Heart left ventricle (tissue), 16 donors: ENCODE measurements around the gene TAOK3. TPM values are rescaled to one million over a fixed set of nuclear protein-coding genes. Genes with fewer than 3 reads are reported as not detected.

ENCODE experiments used
- ATAC-seq, 4 donors: fragments of 200-7000 bp; cut with Tn5 transposase; one replicate each; pipeline ENCODE4 v1.9.1; 2020 to 2022; ENCODE audit warnings: moderate library complexity in 4 of 4, mild to moderate bottlenecking in 3 of 4, moderate number of reproducible peaks in 1 of 4
- DNase-seq, 5 donors: peaks; one replicate each; pipeline ENCODE4 v3.0.0-alpha.2; 2020
- H3K27ac ChIP-seq, 12 donors: fragments of 200-600 bp; sonication (generic) in 4 of 12; one replicate each; pipeline versions ENCODE4 v1.5.0 to v1.8.0; 2016 to 2022; ENCODE audit warnings: mild to moderate bottlenecking in 2 of 12
- H3K27me3 ChIP-seq, 9 donors: fragments of 200-600 bp; sonication (generic) in 2 of 9; one replicate each; pipeline versions ENCODE4 v1.5.1 to v1.8.0; 2016 to 2022; ENCODE audit warnings: mild to moderate bottlenecking in 3 of 9
- H3K36me3 ChIP-seq, 9 donors: fragments of 200-600 bp; sonication (generic) in 2 of 9; one replicate each; pipeline versions ENCODE4 v1.5.0 to v1.8.0; 2018 to 2022; ENCODE audit warnings: mild to moderate bottlenecking in 2 of 9
- H3K4me1 ChIP-seq, 12 donors: fragments of 200-600 bp; sonication (generic) in 4 of 12; one replicate each; pipeline versions ENCODE4 v1.5.0 to v1.8.0; 2016 to 2022; ENCODE audit warnings: mild to moderate bottlenecking in 3 of 12
- H3K4me3 ChIP-seq, 12 donors: fragments of 200-600 bp; sonication (generic) in 4 of 12; one replicate each; pipeline versions ENCODE4 v1.5.0 to v1.8.0; 2017 to 2022; ENCODE audit warnings: mild to moderate bottlenecking in 9 of 12, moderate library complexity in 4 of 12
- H3K9me3 ChIP-seq, 12 donors: fragments of 200-600 bp; sonication (generic) in 4 of 12; one replicate each; pipeline versions ENCODE4 v1.5.0 to v1.8.0; 2016 to 2022; ENCODE audit warnings: mild to moderate bottlenecking in 1 of 12
- POLR2A ChIP-seq, 2 donors: fragments of 450-650 bp; IDR thresholded peaks; one replicate each; pipeline ENCODE4 v1.6.1; 2017; ENCODE audit warnings: antibody characterized with exemption in 2 of 2, mild to moderate bottlenecking in 2 of 2, moderate library complexity in 2 of 2
- WGBS, 4 donors: extraction: QIAGEN DNeasy Blood & Tissue Kit in 2 of 4; methylation state at CpG; one replicate each; pipeline versions ENCODE4 v1.1.5 to v1.1.7; 2013 to 2018; 5-methylcytosine and 5-hydroxymethylcytosine counted together
- intact Hi-C, 10 donors: fragments of 100-400 bp; cut with DNase I; formaldehyde crosslinking; loops; one replicate each; pipeline versions ENCODE4 v1.11.1 to v1.14.2; 2022
- polyA plus RNA-seq, 2 donors: library from polyadenylated mRNA; stranded (reverse); fragments of 200-250 nt; gene quantifications; one replicate each; pipeline ENCODE4 v1.2.3, GENCODE V29; 2013
- total RNA-seq, 9 donors: library from RNA; depleted of rRNA in 2 of 9; stranded (reverse); fragments of >200 nt in 2 of 9; fragmentation: NEBNext Ultra II Directional in 3 of 9; extraction: Animal tissue kit (Norgen Biotek cat#: 25700) in 3 of 9; gene quantifications; one replicate each; pipeline versions ENCODE4 v1.1.0 to v1.2.4, GENCODE V29; 2016 to 2023
- TF ChIP-seq, protein P1 (sequence below), 12 donors: fragments of 200-600 bp; sonication (generic) in 4 of 12; IDR thresholded peaks; one replicate each; pipeline versions ENCODE4 v1.5.0 to v1.8.0; 2018 to 2022; ENCODE audit warnings: antibody characterized with exemption in 12 of 12, mild to moderate bottlenecking in 5 of 12
- donor health status: ischemic (EF 13 %, LVEDD 7.1; RV severe dilation, severe dysfunction).
- donor health status: healthy with polysubstance abuse.
- donor health status: DM: no; HTN: yes; CAD: no.
- donor health status: DM: no; HTN: no; CAD: no.
- donor health status: ischemic (EF 25% LVEDD 6.9; RV normal size, moderate dysfunction).
- donor health status: ischemic (EF 25% LVEDD 5.7; RV mildly dilated, moderate dysfunction).
- donor health status: healthy.
- donor health status: DM: yes; HTN: yes; CAD: no.
- donor health status: ischemic (EF 35%, LVEDD 5.7; RV mildly dilated, moderate dysfunction).
- donor health status: nonischemic (EF 11% LVEDD 7.7; RV severe dilation, severe dysfunction).
- donor health status: DM: yes; HTN: yes; CAD: no.
- donor health status: PGD.
- donor health status: ischemic (EF 29% LVEDD 5.4; RV normal size, mild dysfunction).
- donor health status: nonischemic (EF 23%, LVEDD 6.1; RV moderate dilation, normal function).

Gene TAOK3
- total and polyA plus RNA-seq, 11 donors = 11.8 to 26.6 (median 22.2) TPM

DNA sequence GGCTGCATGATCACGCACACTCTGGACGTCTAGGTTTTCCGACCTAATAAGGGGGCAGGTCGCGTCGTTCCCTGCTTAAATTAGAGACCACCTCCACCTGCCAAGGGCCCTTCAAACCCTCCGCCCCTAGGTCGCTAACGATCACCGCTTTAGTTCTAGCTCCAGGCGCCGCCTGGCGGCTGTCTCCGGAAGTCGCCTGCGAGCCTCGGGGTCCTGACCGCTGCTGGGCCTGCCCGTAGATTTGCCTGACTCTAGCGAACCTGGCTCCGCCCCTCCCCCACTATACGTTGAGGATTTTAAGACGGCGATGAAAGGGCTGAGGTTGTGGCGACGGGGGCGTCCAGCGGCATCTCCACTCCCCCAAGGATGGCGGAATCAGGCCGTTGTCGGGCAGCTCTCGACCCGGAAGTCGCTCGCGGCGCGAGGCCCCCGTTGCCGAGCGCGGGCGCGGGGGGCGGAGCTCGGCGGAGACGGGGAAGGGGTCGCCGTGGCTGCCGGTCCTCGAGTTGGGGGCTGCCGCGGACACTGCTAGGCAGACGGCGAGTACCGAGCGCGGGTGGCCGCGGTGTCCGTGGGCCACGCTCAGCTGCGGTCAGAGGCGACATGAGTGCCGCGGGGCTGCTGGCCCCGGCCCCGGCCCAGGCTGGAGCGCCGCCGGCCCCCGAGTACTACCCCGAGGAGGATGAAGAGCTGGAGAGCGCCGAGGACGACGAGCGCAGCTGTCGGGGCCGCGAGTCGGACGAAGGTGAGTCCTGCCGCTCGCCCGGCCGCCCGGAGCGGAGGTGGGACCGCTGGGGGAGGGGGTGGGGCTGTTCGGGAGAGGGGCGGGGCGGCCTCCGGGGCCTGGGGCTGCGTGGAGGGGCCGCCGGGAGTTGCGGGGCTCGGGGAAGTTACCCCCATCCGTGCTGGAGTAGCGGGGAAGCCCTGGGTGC lies 3.6 kb upstream of the TAOK3 start, which contains the start of gene SUDS3:
Gene SUDS3 (plus strand): TSS at position 467 of the 932 bp plus-strand sequence. CDS start 137 bp downstream, at position 604.
- Histone ChIP-seq H3K27me3 (no peaks in the 10 kb centered on the region), H3K36me3 (peaks cover 0 to 28% (median 22%) of the 10 kb centered on the region in 9 donors), H3K4me3 (peak within 1 kb of the TSS; percentile 85 to 100 (median 98)), H3K9me3 (no peaks in the 10 kb centered on the region), H3K27ac (peak within 1 kb of the TSS; percentile 85 to 98 (median 94)), H3K4me1 (peaks cover 0 to 55% (median 29%) of the 10 kb centered on the region in 12 donors)
- TF ChIP-seq, protein P1, sequence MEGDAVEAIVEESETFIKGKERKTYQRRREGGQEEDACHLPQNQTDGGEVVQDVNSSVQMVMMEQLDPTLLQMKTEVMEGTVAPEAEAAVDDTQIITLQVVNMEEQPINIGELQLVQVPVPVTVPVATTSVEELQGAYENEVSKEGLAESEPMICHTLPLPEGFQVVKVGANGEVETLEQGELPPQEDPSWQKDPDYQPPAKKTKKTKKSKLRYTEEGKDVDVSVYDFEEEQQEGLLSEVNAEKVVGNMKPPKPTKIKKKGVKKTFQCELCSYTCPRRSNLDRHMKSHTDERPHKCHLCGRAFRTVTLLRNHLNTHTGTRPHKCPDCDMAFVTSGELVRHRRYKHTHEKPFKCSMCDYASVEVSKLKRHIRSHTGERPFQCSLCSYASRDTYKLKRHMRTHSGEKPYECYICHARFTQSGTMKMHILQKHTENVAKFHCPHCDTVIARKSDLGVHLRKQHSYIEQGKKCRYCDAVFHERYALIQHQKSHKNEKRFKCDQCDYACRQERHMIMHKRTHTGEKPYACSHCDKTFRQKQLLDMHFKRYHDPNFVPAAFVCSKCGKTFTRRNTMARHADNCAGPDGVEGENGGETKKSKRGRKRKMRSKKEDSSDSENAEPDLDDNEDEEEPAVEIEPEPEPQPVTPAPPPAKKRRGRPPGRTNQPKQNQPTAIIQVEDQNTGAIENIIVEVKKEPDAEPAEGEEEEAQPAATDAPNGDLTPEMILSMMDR (IDR thresholded peaks at IDR 0.05) = peak; percentile 88 to 100 (median 97)
- TF ChIP-seq POLR2A (IDR thresholded peaks at IDR 0.05) = peak in 1 of 2 donors; percentile 64
- ATAC-seq = peak; percentile 8 to 49 (median 43)
- intact Hi-C loops = loop anchor here (1.0 to 10.0 kb wide), 10 partner anchors 194 to 504 kb away; partner anchors contain the start of gene WSB2 (in 2 of the 10)
- peak; percentile 90 to 96 (median 92) for DNase-seq
- 0% methylated on average over 38 to 102 of the region's 102 CpGs for WGBS, 4 donors

DNA sequence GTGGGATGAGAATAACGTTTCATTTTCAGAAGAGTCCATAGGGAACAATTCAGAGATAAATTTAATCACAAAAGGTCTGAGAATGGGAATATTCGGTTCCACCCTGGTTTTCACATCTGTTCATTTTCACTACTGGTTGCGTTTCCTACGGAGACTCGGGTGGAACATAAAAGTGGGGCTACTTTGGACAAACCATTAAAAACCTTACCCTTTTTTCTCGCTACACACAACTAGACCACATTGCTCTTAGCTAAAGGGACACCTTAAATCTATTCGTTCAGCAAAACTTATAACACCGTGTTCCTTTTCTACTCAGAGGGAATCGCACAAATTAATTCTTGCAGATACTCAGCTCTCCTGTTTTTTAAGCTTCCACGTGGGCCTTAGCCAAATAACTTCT lies 2.6 kb upstream of the TAOK3 start:
- H3K4me3 ChIP-seq = peak overlapping the region in 7 of 12 donors; percentile 85 to 100 (median 99)
- DNase-seq (no peak), ATAC-seq (no peak)
- no peaks in the 10 kb centered on the region for H3K9me3 ChIP-seq
- TF ChIP-seq, protein P1 (IDR thresholded peaks at IDR 0.05) = no peak
- TF ChIP-seq POLR2A (IDR thresholded peaks at IDR 0.05) = no peak
- H3K4me1 ChIP-seq = peaks cover 0 to 65% (median 32%) of the 10 kb centered on the region in 12 donors
- peaks cover 0 to 18% (median 12%) of the 10 kb centered on the region in 9 donors for H3K36me3 ChIP-seq
- intact Hi-C loops = loop anchor here in 8 of 10 donors (1.0 to 10.0 kb wide), 8 partner anchors 68 to 503 kb away; partner anchors contain the start of gene WSB2 (in 2 of the 8)
- H3K27ac ChIP-seq = peak overlapping the region in 11 of 12 donors; percentile 85 to 98 (median 95)
- H3K27me3 ChIP-seq = no peaks in the 10 kb centered on the region
- WGBS, 4 donors = 67 to 69% (median 68%) methylated on average over 10 of the region's 10 CpGs

DNA sequence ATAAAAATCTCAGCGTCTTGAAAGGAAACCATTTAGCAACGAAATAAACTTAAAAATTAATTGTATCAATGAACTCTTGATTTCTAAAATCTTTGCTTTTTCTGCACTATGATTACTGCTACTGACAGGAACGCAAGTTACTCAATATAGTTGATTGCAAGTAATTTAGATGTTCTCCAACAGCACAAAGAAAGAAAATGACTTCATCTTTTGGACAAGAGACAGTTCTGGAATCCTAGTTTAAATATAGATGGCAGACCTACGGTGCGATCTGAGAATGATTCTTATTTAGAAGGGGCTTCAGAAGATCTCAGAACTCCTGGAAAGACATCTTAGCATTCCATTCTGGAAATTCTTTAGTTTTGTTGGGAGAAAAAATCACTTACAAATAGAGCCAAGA lies 2.2 kb upstream of the TAOK3 start:
- ATAC-seq (no peak), DNase-seq (no peak)
- Histone ChIP-seq H3K27ac (peak overlapping the region in 11 of 12 donors; percentile 85 to 98 (median 95)), H3K4me3 (peak overlapping the region in 3 of 12 donors; percentile 9 to 100 (median 100)), H3K27me3 (no peaks in the 10 kb centered on the region), H3K4me1 (peaks cover 0 to 69% (median 35%) of the 10 kb centered on the region in 12 donors), H3K36me3 (peaks cover 0 to 13% (median 8%) of the 10 kb centered on the region in 9 donors), H3K9me3 (no peaks in the 10 kb centered on the region)
- 47 to 51% (median 48%) methylated on average over 5 of the region's 5 CpGs for WGBS, 4 donors
- TF ChIP-seq POLR2A (IDR thresholded peaks at IDR 0.05) = no peak
- TF ChIP-seq, protein P1 (IDR thresholded peaks at IDR 0.05) = no peak
- intact Hi-C loops = loop anchor here in 8 of 10 donors (1.0 to 10.0 kb wide), 10 partner anchors 68 to 503 kb away; partner anchors contain the start of genes WSB2 (in 3 of the 8) and PEBP1 (in 1 of the 8)
